GM21528 (cell line): ENCODE results near the gene IFITM10.

ENCODE experiments used
- ATAC-seq: cut with Tn5 transposase; IDR thresholded peaks from one replicate; pipeline ENCODE4 v1.9.1; 2021; ENCODE audit warnings: mild to moderate bottlenecking, moderate library complexity; ENCODE audit not compliant: unreplicated experiment, low FRiP score

Gene IFITM10

GRCh38 chr11:1753229-1753928, 3.0 kb upstream of the IFITM10 start:
- no peak for ATAC-seq

GRCh38 chr11:1752907-1753228, 2.5 kb upstream of the IFITM10 start:
- ATAC-seq, result no peak

- ATAC-seq, result no peak
These were observed 1.9 kb upstream of the IFITM10 start for GRCh38 chr11:1751999-1752906.

DNA sequence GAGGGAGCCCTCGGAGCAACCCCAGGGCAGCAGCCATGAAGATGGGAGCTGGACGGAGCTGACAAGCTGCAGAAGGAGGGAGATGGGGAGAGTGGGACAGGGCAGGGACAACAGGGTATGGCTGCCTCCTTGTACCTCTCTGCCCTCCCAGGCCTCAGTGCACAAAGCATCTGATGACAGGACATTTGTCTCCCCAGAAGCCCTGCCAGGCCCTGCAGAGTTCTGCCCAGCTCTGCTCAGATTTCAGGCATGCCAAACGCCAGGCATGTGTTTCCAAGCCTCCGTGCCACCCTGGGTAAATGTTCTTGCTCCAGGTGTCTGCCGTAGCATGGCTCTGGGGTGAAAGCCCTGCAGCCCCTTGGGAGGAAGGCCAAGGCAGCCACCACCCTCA, 1.1 kb upstream of the IFITM10 start:
- ATAC-seq, result no peak

- ATAC-seq, result no peak
These were observed 590 bp upstream of the IFITM10 start for GRCh38 chr11:1750840-1751530.

GRCh38 chr11:1749395-1750351, 722 bp downstream of the IFITM10 start:
- ATAC-seq, result no peak

GRCh38 chr11:1748636-1749394, 1.6 kb downstream of the IFITM10 start:
- ATAC-seq, result no peak

- no peak for ATAC-seq
These were observed 2.4 kb downstream of the IFITM10 start for GRCh38 chr11:1747753-1748635.

DNA sequence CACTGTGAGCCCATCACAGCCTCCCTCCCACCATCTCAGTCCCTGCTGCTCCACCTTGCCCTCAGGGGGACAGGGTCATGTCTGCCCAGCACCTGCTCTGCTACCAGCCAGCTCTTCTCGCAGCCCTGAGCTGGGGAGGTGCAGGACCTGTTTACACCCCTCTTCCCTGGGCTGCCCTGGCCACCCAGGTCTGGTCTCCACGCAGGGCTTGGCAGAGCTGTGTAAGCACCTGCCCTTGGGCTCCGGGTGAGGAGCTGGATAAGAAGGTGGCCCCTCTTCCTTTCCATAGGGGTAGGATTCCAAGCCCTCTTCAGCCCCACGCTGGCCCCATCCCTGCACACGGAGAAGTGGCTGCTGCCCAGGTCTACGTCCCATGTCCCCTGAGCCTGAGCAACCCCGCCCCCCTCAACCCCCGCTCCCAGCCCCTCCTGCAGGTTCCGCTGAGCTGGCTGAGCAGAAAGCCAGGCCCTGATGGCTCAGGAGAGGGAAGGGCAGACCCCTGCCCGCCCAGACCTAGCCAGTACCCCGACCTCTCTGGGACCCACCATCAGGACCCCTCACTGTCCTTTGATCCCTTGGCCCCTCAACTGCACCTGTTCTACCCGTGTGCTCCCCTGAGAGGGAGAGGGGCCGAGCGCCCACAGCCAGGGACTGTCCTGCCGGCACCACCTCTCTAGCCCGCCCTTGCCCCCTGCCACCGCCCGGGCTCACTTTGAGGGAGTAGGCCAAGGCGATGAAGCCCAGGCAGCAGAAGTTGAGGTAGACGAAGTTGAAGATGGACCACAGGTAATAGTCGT, 3.2 kb downstream of the IFITM10 start:
- ATAC-seq, result no peak

DNA sequence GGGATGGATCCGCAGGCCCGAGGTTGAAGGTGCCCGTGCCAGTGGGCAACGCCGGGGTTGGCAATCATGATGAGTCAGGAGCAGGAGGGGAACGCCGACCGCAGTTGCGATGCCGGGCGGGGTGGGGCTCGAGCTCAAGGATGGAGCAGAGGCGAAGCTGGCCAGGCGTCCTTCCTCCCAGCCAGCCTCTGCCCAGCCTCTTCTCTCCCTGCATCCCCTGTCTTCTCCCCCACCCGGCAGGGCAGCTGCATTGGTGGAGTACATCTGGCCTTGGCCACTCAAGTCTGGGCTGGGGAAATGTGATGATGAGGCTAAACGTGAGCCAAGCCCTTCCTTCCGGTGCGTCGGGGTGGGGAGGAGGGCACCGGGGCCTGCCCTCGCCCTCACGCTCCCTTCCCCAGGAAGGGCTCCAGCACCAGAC, 3.9 kb downstream of the IFITM10 start:
- ATAC-seq, result no peak

- no peak for ATAC-seq
These were observed 4.6 kb downstream of the IFITM10 start for GRCh38 chr11:1745701-1746320.

DNA sequence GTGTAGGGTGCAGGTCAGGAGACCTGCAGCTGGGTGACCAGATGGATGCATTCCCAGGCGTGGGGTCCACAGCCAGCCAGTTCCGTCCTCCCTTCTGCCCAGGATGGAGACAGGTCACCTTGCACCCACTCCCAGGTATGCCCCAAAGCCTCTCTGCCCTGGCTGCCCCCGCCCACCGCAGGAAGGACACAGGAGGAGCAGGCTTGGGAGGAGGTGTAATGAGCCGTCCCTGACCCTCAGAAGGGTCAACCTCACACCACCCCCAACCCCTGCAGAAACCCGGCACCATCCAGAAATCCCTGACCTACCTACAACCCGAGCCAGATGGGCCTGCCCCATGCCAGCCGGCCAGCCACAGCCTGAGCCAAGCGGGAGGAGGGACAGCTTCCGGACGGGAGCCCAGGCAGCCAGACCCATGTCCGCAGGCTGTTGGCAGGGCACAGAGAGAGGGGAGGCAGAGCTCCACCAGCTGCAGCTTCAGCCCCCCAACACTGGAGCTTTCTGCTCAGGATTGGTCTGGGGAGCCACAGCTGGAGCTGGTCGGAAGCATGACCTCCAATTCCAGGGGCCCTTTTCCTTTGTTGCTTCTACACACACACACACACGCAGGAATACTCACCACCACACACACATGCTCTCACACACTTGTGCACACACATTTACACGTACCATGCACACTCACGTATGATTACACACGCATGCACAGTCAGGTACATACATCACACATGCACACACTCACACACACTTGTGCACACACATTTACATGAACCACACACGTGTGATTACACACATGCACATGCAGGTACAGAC, 5.3 kb downstream of the IFITM10 start:
- ATAC-seq, result no peak

GRCh38 chr11:1744137-1744886, 6.1 kb downstream of the IFITM10 start:
- no peak for ATAC-seq

- ATAC-seq, result no peak
These were observed 6.7 kb downstream of the IFITM10 start for GRCh38 chr11:1743585-1744136.

DNA sequence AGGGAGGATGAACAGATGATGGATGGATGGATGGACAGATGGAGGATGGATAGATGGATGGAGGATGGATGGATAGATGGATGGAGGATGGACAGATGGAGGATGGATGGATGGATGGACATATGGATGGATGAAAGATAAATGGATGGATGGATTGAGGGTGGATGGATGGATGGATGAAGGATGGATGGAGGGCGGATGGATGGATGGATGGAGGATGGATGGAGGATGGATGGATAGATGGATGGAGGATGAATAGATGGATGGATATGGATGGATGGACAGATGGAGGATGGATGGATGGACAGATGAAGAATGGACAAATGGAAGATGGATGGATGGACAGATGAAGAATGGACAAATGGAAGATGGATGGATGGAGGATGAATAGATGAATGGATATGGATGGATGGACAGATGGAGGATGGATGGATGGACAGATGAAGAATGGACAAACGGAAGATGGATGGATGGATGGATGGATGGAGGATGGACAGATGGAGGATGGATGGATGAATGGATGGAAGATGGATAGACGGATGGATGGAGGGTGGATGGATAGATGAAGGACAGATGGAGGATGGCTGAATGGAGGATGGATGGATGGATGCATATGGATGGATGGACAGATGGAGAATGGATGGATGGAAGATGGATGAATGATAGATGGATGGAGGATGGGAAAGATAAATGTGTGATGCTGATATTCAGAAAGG, 7.4 kb downstream of the IFITM10 start:
- ATAC-seq, result no peak
